Endothelial cell of umbilical vein (primary cell): ENCODE data around the gene PHACTR1. TPM values are rescaled to one million over a fixed set of nuclear protein-coding genes. Genes with fewer than 3 reads are reported as not detected.

ENCODE experiments used
- BruUV-seq: library from RNA; stranded (reverse); fragments of 400-500 nt; replicated peaks from 2 replicates; lab custom pipeline; 2021; lab: Mats Ljungman, UMichigan
- CTCF ChIA-PET: fragments of 300-600, 350-600 bp; sonication (Branson Sonifier 250); formaldehyde crosslinking; loops from one replicate; lab custom pipeline; 2021; ENCODE audit warnings: antibody characterized with exemption, inconsistent platforms; lab: Charles Lee
- POLR2A ChIA-PET: fragments of 300-600, 350-600 bp; sonication (Branson Sonifier 250); formaldehyde crosslinking; loops from one replicate; lab custom pipeline; 2021; ENCODE audit warnings: antibody characterized with exemption, inconsistent platforms; lab: Charles Lee
- DNase-seq: peaks from one replicate; pipeline ENCODE4 v3.0.0-alpha.2; 2011; ENCODE audit warnings: low read depth, low spot score
- FAIRE-seq: peaks from 2 replicates; lab custom pipeline; 2011; peaks lifted over from hg19 to GRCh38; lab: Jason Lieb, UNC
- H2AFZ ChIP-seq: 2 replicates; pipeline ENCODE4 v1.6.0; 2012; ENCODE audit warnings: low read depth, low read length, control low read depth, inconsistent platforms
- H3K27ac ChIP-seq: 2 replicates; pipeline ENCODE4 v1.5.1; 2011; ENCODE audit warnings: low read depth, mild to moderate bottlenecking, control low read depth, low read length, moderate library complexity; ENCODE audit not compliant: insufficient read depth
- H3K27me3 ChIP-seq, 2 experiments: 2 replicates each; pipeline versions ENCODE4 v1.6.0 to v1.6.1; 2011; ENCODE audit warnings: low read length in 2 of 2, mixed read lengths in 1 of 2; ENCODE audit not compliant: control insufficient read depth in 2 of 2, insufficient read depth in 2 of 2
- H3K36me3 ChIP-seq, 2 experiments: 2 replicates in 1 of 2; 3 replicates in 1 of 2; pipeline ENCODE4 v1.5.1; 2011; ENCODE audit warnings: low read length in 2 of 2, mild to moderate bottlenecking in 1 of 2, moderate library complexity in 1 of 2; ENCODE audit not compliant: control insufficient read depth in 2 of 2, insufficient read depth in 2 of 2; ENCODE audit errors: extremely low read depth in 1 of 2
- H3K4me1 ChIP-seq: 3 replicates; pipeline ENCODE4 v1.5.1; 2011; ENCODE audit warnings: mild to moderate bottlenecking, low read length; ENCODE audit not compliant: control insufficient read depth, insufficient read depth; ENCODE audit errors: extremely low read depth
- H3K4me2 ChIP-seq: 2 replicates; pipeline ENCODE4 v1.6.1; 2011; ENCODE audit warnings: low read length, control low read depth, mixed read lengths; ENCODE audit not compliant: insufficient read depth
- H3K4me3 ChIP-seq, 3 experiments: fragments of 200-600 bp in 1 of 3; sonication (generic), shearing (Covaris generic) in 1 of 3; replicated peaks in 1 of 3; 2 replicates each; pipeline ENCODE4 v1.5.1; 2011 to 2016; ENCODE audit warnings: control low read depth in 3 of 3, low read length in 3 of 3, mild to moderate bottlenecking in 2 of 3, inconsistent platforms in 1 of 3, low read depth in 1 of 3, moderate library complexity in 1 of 3; ENCODE audit not compliant: insufficient read depth in 1 of 3
- H3K79me2 ChIP-seq: 2 replicates; pipeline ENCODE4 v1.6.0; 2012; ENCODE audit warnings: low read length, inconsistent platforms; ENCODE audit not compliant: control insufficient read depth, insufficient read depth
- H3K9ac ChIP-seq: replicated peaks from 2 replicates; pipeline ENCODE3; 2011; ENCODE audit warnings: low read length, control low read depth; ENCODE audit not compliant: insufficient read depth; ENCODE audit errors: extremely low read depth
- H3K9me1 ChIP-seq: replicated peaks from 3 replicates; pipeline ENCODE4 v1.6.0; 2011; ENCODE audit warnings: mild to moderate bottlenecking, low read length; ENCODE audit not compliant: control insufficient read depth, insufficient read depth; ENCODE audit errors: extremely low read depth
- H3K9me3 ChIP-seq: replicated peaks from 2 replicates; pipeline ENCODE4 v1.5.1; 2012; ENCODE audit warnings: low read length, inconsistent platforms; ENCODE audit not compliant: control insufficient read depth, insufficient read depth
- H4K20me1 ChIP-seq: replicated peaks from 2 replicates; pipeline ENCODE3; 2011; ENCODE audit warnings: mild to moderate bottlenecking, low read length; ENCODE audit not compliant: control insufficient read depth, insufficient read depth; ENCODE audit errors: extremely low read depth
- EZH2 ChIP-seq: IDR thresholded peaks from 2 replicates; pipeline ENCODE4 v1.6.1; 2012; ENCODE audit warnings: borderline replicate concordance, low read depth, mild to moderate bottlenecking, moderate library complexity, low read length, inconsistent platforms; ENCODE audit not compliant: severe bottlenecking
- FOS ChIP-seq: IDR thresholded peaks from 2 replicates; pipeline ENCODE4 v1.6.1; 2011; ENCODE audit warnings: mild to moderate bottlenecking, low read length, moderate library complexity, borderline replicate concordance; ENCODE audit not compliant: insufficient read depth
- GATA2 ChIP-seq: IDR thresholded peaks from 2 replicates; pipeline ENCODE4 v1.7.0; 2011; ENCODE audit warnings: low read depth, mild to moderate bottlenecking, moderate library complexity, mixed read lengths, low read length; ENCODE audit not compliant: insufficient read length, insufficient read depth
- JUN ChIP-seq: IDR thresholded peaks from 2 replicates; pipeline ENCODE4 v1.6.1; 2011; ENCODE audit warnings: borderline replicate concordance, low read depth; ENCODE audit not compliant: insufficient read length, insufficient read depth
- MYC ChIP-seq: IDR thresholded peaks from one replicate; pipeline ENCODE4 v1.6.1; 2011; ENCODE audit warnings: mild to moderate bottlenecking, low read depth, low read length
- POLR2A ChIP-seq: IDR thresholded peaks from 2 replicates; pipeline ENCODE4 v1.6.1; 2012; ENCODE audit warnings: low read depth, mild to moderate bottlenecking, control low read depth, low read length
- POLR2AphosphoS5 ChIP-seq: IDR thresholded peaks from 2 replicates; pipeline ENCODE4 v1.6.1; 2012; ENCODE audit warnings: low read depth, mild to moderate bottlenecking, control low read depth, low read length, moderate library complexity; ENCODE audit not compliant: insufficient read depth
- dilution Hi-C: fragments of 300-500 bp; cut with MboI; formaldehyde crosslinking; loops from one replicate; pipeline ENCODE4 v1.15.0; 2019; ENCODE audit warnings: low sequenced_read_pairs; ENCODE audit not compliant: extremely low pct_ligation_motif_present
- intact Hi-C: fragments of 100-400 bp; cut with micrococcal nuclease; formaldehyde crosslinking; loops from one replicate; pipeline ENCODE4 v1.10.0; 2022
- polyA plus RNA-seq, 4 experiments: library from polyadenylated mRNA; depleted of rRNA in 3 of 4; stranded (reverse) in 3 of 4; unstranded in 1 of 4; fragments of >200 nt; gene quantifications; 2 replicates each; pipeline versions ENCODE4 v1.2.1 to v1.2.3, GENCODE V29; 2011 to 2012; ENCODE audit warnings: missing spikeins in 1 of 4
- total RNA-seq: library from RNA; stranded (reverse); gene quantifications from 2 replicates; pipeline ENCODE4 v1.2.3, GENCODE V29; 2021
- TF ChIP-seq, protein P1 (sequence below): IDR thresholded peaks from 2 replicates; pipeline ENCODE4 v1.6.1; 2011; ENCODE audit not compliant: insufficient read depth, insufficient read length
- TF ChIP-seq, protein P2 (sequence below), 2 donors: IDR thresholded peaks; 1 replicate in 1 of 2; 2 replicates in 1 of 2; pipeline ENCODE4 v1.5.1; 2011; ENCODE audit warnings: low read length in 2 of 2, mild to moderate bottlenecking in 2 of 2, moderate library complexity in 2 of 2, control low read depth in 1 of 2, inconsistent platforms in 1 of 2, low read depth in 1 of 2; ENCODE audit not compliant: insufficient read depth in 1 of 2; ENCODE audit errors: extremely low read depth in 1 of 2

Gene PHACTR1
- total and polyA plus RNA-seq, 2 donors (not counting 3 experiments of a cell fraction or from before 2014, with no cell fraction given): 2.4 to 23.2 TPM

- DNase-seq (no peak), FAIRE-seq (no peak)
- H4K20me1 ChIP-seq: no peaks in the 10 kb centered on the region
- no peak overlapping the region for H2AFZ ChIP-seq
- H3K27me3 ChIP-seq: peaks cover 0 to 3% of the 10 kb centered on the region in 2 experiments
- no peak overlapping the region for H3K9ac ChIP-seq
- peaks cover 4% of the 10 kb centered on the region for H3K4me1 ChIP-seq
- CTCF ChIA-PET: interaction anchor here (1.1 kb wide), 1 partner anchor 57 kb away, joined by 3 read pairs; no protein-coding TSS in a partner anchor
- no peak overlapping the region for H3K27ac ChIP-seq
- dilution Hi-C loops: no loop called here
- H3K9me3 ChIP-seq: no peaks in the 10 kb centered on the region
- POLR2A ChIA-PET: no interaction called here
- no peaks in the 10 kb centered on the region for H3K9me1 ChIP-seq
- no peaks in the 10 kb centered on the region for H3K79me2 ChIP-seq
- no peak overlapping the region for H3K4me2 ChIP-seq
- intact Hi-C loops: no loop called here
- TF ChIP-seq, protein P1, sequence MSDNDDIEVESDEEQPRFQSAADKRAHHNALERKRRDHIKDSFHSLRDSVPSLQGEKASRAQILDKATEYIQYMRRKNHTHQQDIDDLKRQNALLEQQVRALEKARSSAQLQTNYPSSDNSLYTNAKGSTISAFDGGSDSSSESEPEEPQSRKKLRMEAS: no peak
- TF ChIP-seq EZH2: no peak
- TF ChIP-seq POLR2A: no peak
- TF ChIP-seq, protein P2, sequence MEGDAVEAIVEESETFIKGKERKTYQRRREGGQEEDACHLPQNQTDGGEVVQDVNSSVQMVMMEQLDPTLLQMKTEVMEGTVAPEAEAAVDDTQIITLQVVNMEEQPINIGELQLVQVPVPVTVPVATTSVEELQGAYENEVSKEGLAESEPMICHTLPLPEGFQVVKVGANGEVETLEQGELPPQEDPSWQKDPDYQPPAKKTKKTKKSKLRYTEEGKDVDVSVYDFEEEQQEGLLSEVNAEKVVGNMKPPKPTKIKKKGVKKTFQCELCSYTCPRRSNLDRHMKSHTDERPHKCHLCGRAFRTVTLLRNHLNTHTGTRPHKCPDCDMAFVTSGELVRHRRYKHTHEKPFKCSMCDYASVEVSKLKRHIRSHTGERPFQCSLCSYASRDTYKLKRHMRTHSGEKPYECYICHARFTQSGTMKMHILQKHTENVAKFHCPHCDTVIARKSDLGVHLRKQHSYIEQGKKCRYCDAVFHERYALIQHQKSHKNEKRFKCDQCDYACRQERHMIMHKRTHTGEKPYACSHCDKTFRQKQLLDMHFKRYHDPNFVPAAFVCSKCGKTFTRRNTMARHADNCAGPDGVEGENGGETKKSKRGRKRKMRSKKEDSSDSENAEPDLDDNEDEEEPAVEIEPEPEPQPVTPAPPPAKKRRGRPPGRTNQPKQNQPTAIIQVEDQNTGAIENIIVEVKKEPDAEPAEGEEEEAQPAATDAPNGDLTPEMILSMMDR (IDR thresholded peaks at IDR 0.05; ENCODE audit: extremely low read depth in 1 of 2, insufficient read depth in 1 of 2, low read depth in 1 of 2, low read length in 2 of 2): no peak
- no peak for TF ChIP-seq JUN
- TF ChIP-seq FOS: no peak
- TF ChIP-seq POLR2AphosphoS5: no peak
- no peak for TF ChIP-seq GATA2
- no peak for TF ChIP-seq MYC
- H3K4me3 ChIP-seq: no peak overlapping the region
- H3K36me3 ChIP-seq: no peaks in the 10 kb centered on the region
- BruUV-seq: no TSS peak
Observed at GRCh38 chr6:13015379-13015681, 298.8 kb downstream of the PHACTR1 start.
